Memory B cell (primary cell): ENCODE measurements around the gene CD80.

Source experiments
- ATAC-seq: fragments of 150-1000 bp; cut with Tn5 transposase; 2 replicates; pipeline ENCODE4 v1.10.0; 2021; ENCODE audit warnings: low read depth, mild to moderate bottlenecking, moderate library complexity
- DNase-seq, 2 donors: peaks; one replicate each; pipeline ENCODE4 v3.0.0; 2022; ENCODE audit warnings: low spot score in 2 of 2
- H3K27ac Mint-ChIP-seq: one replicate; pipeline ENCODE4 v1.8.0; 2022; ENCODE audit warnings: mild to moderate bottlenecking, moderate library complexity, mixed read lengths
- H3K27me3 Mint-ChIP-seq: one replicate; pipeline ENCODE4 v1.8.0; 2022; ENCODE audit warnings: mixed read lengths
- H3K36me3 Mint-ChIP-seq: one replicate; pipeline ENCODE4 v1.8.0; 2022; ENCODE audit warnings: mild to moderate bottlenecking, mixed read lengths
- H3K4me1 Mint-ChIP-seq: one replicate; pipeline ENCODE4 v1.8.0; 2022; ENCODE audit warnings: mixed read lengths
- H3K4me3 Mint-ChIP-seq: one replicate; pipeline ENCODE4 v1.8.0; 2022; ENCODE audit warnings: mild to moderate bottlenecking, moderate library complexity, mixed read lengths
- H3K9me3 Mint-ChIP-seq: one replicate; pipeline ENCODE4 v1.8.0; 2022; ENCODE audit warnings: mixed read lengths

CD80 gene

GRCh38 chr3:119592861-119593260 is 33.4 kb upstream of the CD80 start:
- DNase-seq (no peak), ATAC-seq (no peak)
- H3K27me3 Mint-ChIP-seq, result no peaks in the 10 kb centered on the region
- no peak overlapping the region for H3K27ac Mint-ChIP-seq
- no peak overlapping the region for H3K4me3 Mint-ChIP-seq
- H3K9me3 Mint-ChIP-seq, result no peaks in the 10 kb centered on the region
- peaks cover 10% of the 10 kb centered on the region for H3K36me3 Mint-ChIP-seq
- peaks cover 31% of the 10 kb centered on the region for H3K4me1 Mint-ChIP-seq

DNA sequence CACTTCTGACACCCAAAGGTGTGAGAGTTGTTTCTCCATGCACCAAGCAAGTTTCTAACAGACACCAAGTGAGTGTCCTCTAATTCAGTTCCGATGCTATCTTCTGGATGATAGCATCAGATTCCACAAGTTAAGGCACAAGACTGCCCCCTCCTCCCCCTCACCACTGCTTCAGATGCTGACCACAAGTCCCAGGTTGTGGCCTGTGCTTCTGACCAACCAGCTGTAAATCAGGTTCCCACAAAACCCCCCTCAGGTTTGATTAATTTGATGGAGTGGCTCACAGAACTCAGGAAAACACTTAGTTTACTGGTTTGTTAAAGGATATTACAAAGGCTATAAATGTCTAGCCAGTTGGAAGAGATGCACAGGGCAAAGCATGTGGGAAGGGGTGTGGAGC is 31.3 kb upstream of the CD80 start:
- no peak overlapping the region for H3K27ac Mint-ChIP-seq
- no peaks in the 10 kb centered on the region for H3K27me3 Mint-ChIP-seq
- no peaks in the 10 kb centered on the region for H3K9me3 Mint-ChIP-seq
- peaks cover 13% of the 10 kb centered on the region for H3K36me3 Mint-ChIP-seq
- H3K4me3 Mint-ChIP-seq, result no peak overlapping the region
- ATAC-seq (no peak), DNase-seq (no peak)
- H3K4me1 Mint-ChIP-seq, result peaks cover 28% of the 10 kb centered on the region

DNA sequence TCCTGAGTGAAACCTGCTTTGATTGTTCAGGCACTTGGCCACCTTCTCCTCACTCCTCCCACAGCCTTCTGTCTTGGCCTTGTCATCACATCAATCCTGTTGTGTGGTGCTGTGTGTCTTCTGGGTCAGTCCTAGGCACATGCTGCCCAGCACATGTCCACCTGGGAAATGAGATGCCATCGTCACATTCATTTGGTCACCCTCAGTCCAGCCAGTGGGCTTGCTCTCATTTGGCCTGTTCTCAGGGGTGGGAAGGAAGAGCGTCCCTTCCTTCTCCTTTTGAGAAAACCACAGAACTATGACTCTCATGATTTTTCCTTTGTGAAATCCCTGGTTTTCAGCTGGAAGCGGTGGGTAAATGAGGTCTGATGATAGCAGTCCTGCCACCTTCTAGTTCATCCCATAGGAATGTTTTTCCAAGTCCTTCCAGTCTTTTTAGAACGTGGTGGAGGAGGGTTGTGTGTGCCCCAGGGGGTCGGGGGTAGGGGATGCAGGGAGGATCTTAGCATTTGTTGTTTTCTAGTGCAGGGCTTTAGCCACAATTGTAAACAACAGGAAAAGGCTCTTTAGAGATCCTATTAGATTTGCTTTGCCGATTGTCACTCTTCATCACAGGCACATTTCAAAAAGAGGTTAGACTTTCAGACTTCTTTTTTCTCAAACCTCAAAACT is 29.8 kb upstream of the CD80 start:
- DNase-seq, result no peak
- Mint-ChIP-seq H3K4me3 (no peak overlapping the region), H3K27ac (peak overlapping the region; percentile 56)

GRCh38 chr3:119588112-119588511 is 28.7 kb upstream of the CD80 start:
- no peaks in the 10 kb centered on the region for H3K27me3 Mint-ChIP-seq
- H3K4me3 Mint-ChIP-seq, result peak overlapping the region; percentile 78
- ATAC-seq, result peak; percentile 77
- H3K9me3 Mint-ChIP-seq, result no peaks in the 10 kb centered on the region
- H3K27ac Mint-ChIP-seq, result peak overlapping the region; percentile 86
- peaks cover 15% of the 10 kb centered on the region for H3K36me3 Mint-ChIP-seq
- H3K4me1 Mint-ChIP-seq, result peaks cover 26% of the 10 kb centered on the region
- peak in 1 of 2 donors; percentile 16 for DNase-seq

More for the DNA sequence above, 29.8 kb upstream of the CD80 start:
- Mint-ChIP-seq H3K4me1 (peaks cover 26% of the 10 kb centered on the region), H3K9me3 (no peaks in the 10 kb centered on the region), H3K27me3 (no peaks in the 10 kb centered on the region), H3K36me3 (peaks cover 15% of the 10 kb centered on the region)
- ATAC-seq, result no peak

DNA sequence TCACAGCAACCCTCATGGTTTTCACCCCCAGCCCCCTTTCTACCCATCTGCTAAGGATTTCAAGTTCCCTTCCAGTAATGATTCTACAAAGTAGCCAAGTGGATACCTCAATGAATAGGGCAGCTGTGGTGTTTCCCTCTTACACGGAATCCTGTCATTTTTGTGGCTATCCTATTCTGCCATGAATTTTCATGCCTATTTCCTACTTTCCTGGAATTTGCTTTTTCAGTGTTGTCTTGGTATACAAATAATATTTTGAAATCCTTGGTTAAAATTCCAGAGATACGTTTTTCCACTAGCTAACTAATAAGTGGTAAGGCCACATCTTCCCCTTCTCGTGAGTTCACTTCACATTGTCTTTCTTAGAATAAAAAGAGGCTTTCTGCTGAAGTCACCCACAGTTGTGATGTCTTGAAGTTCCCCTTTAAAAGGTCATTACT is 27.3 kb upstream of the CD80 start:
- H3K27ac Mint-ChIP-seq, result peak overlapping the region; percentile 86
- no peaks in the 10 kb centered on the region for H3K27me3 Mint-ChIP-seq
- ATAC-seq (no peak), DNase-seq (no peak)
- H3K9me3 Mint-ChIP-seq, result no peaks in the 10 kb centered on the region
- peaks cover 19% of the 10 kb centered on the region for H3K36me3 Mint-ChIP-seq
- no peak overlapping the region for H3K4me3 Mint-ChIP-seq
- peaks cover 35% of the 10 kb centered on the region for H3K4me1 Mint-ChIP-seq

GRCh38 chr3:119585856-119586570 is 26.6 kb upstream of the CD80 start:
- Mint-ChIP-seq H3K27ac (peak overlapping the region; percentile 8), H3K9me3 (no peaks in the 10 kb centered on the region), H3K27me3 (no peaks in the 10 kb centered on the region), H3K4me3 (no peak overlapping the region), H3K36me3 (peaks cover 19% of the 10 kb centered on the region), H3K4me1 (peaks cover 39% of the 10 kb centered on the region)
- no peak for DNase-seq
- ATAC-seq, result no peak

GRCh38 chr3:119585208-119585607 is 25.8 kb upstream of the CD80 start:
- Mint-ChIP-seq H3K27ac (no peak overlapping the region), H3K9me3 (no peaks in the 10 kb centered on the region), H3K4me1 (peaks cover 43% of the 10 kb centered on the region), H3K36me3 (peaks cover 18% of the 10 kb centered on the region), H3K4me3 (no peak overlapping the region), H3K27me3 (no peaks in the 10 kb centered on the region)
- DNase-seq (no peak), ATAC-seq (no peak)

GRCh38 chr3:119582178-119582577 is 22.8 kb upstream of the CD80 start:
- ATAC-seq (peak; percentile 30), DNase-seq (no peak)
- Mint-ChIP-seq H3K27me3 (no peaks in the 10 kb centered on the region), H3K4me1 (peaks cover 20% of the 10 kb centered on the region), H3K27ac (peak overlapping the region; percentile 88), H3K9me3 (no peaks in the 10 kb centered on the region), H3K4me3 (no peak overlapping the region), H3K36me3 (peaks cover 9% of the 10 kb centered on the region)

GRCh38 chr3:119580067-119580760 is 20.8 kb upstream of the CD80 start:
- peak; percentile 71 for ATAC-seq
- H3K27ac Mint-ChIP-seq, result peak overlapping the region; percentile 99
- no peaks in the 10 kb centered on the region for H3K27me3 Mint-ChIP-seq
- H3K4me3 Mint-ChIP-seq, result peak overlapping the region; percentile 96
- H3K4me1 Mint-ChIP-seq, result peaks cover 18% of the 10 kb centered on the region
- DNase-seq, result peak; percentile 56 to 57
- H3K9me3 Mint-ChIP-seq, result no peaks in the 10 kb centered on the region
- H3K36me3 Mint-ChIP-seq, result peaks cover 7% of the 10 kb centered on the region

DNA sequence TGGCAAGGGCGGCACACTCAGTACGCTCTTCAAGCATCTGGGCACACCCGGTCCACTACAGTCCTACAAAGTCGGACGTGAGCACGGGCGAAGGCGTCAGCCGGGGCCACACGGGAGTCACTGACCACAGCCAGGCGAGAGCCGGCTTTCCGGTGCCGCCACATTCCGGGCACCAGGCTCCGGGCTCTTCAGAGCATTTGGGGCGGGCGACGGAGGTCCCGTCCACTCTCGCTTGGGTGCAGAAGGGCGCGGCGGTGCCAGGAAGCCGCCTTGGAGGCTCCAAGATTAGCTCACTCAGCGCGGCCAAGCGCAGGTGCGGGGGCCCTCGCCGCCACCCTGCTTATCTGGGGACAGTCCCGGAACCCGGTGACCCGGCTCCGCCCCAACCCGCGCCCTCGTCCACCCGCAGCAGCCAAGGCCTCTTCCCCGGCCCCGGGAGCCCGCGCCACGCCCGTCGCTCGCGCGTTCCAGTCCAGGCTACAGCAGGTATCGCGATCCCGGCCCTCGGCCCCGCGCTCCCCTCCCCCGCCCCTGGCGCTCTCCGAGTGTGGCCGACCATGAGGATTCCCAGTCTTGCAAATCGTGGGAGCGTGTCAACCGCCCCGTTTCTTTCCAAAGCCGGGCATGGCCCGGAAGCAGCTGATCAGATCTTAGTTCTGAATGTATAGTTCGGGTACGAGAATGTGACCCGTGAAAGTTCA is 20.1 kb upstream of the CD80 start, which contains the start of gene ADPRH:
TSS of gene ADPRH (plus strand) at position 127 of the 701 bp plus-strand sequence. CDS start 2,678 bp downstream, outside the sequence.
- no peaks in the 10 kb centered on the region for H3K9me3 Mint-ChIP-seq
- peaks cover 4% of the 10 kb centered on the region for H3K36me3 Mint-ChIP-seq
- H3K4me1 Mint-ChIP-seq, result peaks cover 18% of the 10 kb centered on the region
- ATAC-seq (peak; percentile 78), DNase-seq (peak; percentile 70 to 71)
- H3K27me3 Mint-ChIP-seq, result no peaks in the 10 kb centered on the region
- peak within 1 kb of the TSS; percentile 96 for H3K4me3 Mint-ChIP-seq
- peak within 1 kb of the TSS; percentile 99 for H3K27ac Mint-ChIP-seq

GRCh38 chr3:119575507-119575906 is 16.1 kb upstream of the CD80 start:
- ATAC-seq (no peak), DNase-seq (no peak)
- no peaks in the 10 kb centered on the region for H3K27me3 Mint-ChIP-seq
- H3K4me3 Mint-ChIP-seq, result no peak overlapping the region
- H3K27ac Mint-ChIP-seq, result no peak overlapping the region
- no peaks in the 10 kb centered on the region for H3K36me3 Mint-ChIP-seq
- no peaks in the 10 kb centered on the region for H3K9me3 Mint-ChIP-seq
- H3K4me1 Mint-ChIP-seq, result peaks cover 4% of the 10 kb centered on the region

GRCh38 chr3:119571688-119572087 is 12.3 kb upstream of the CD80 start:
- Mint-ChIP-seq H3K9me3 (no peaks in the 10 kb centered on the region), H3K4me3 (no peak overlapping the region), H3K27ac (no peak overlapping the region), H3K36me3 (no peaks in the 10 kb centered on the region), H3K27me3 (no peaks in the 10 kb centered on the region), H3K4me1 (no peaks in the 10 kb centered on the region)
- DNase-seq (no peak), ATAC-seq (no peak)

- no peak overlapping the region for H3K27ac Mint-ChIP-seq
- ATAC-seq, result no peak
- no peaks in the 10 kb centered on the region for H3K36me3 Mint-ChIP-seq
- no peaks in the 10 kb centered on the region for H3K9me3 Mint-ChIP-seq
- DNase-seq, result no peak
- H3K27me3 Mint-ChIP-seq, result no peaks in the 10 kb centered on the region
- no peaks in the 10 kb centered on the region for H3K4me1 Mint-ChIP-seq
- H3K4me3 Mint-ChIP-seq, result no peak overlapping the region
Measured at GRCh38 chr3:119571230-119571629, 11.8 kb upstream of the CD80 start.

DNA sequence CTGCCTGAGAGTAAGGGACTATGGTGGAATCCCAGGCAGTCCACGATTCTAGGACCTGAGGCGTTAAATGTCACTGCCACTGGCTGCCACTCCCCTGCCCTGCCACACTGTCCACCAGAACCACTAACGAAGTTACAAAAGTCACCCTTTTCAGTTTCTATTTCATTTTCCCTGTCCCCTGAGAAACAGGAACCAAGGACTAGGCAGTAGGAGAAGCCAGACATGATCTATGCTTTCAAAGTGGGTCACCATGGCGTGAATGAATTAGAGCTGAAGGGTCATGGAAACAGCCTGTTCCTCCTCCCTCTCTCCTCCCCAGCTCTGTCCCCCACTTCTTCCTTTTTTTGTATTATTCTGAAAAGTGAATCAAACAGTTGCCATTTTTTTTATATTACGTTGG is 10.8 kb upstream of the CD80 start:
- Mint-ChIP-seq H3K27me3 (no peaks in the 10 kb centered on the region), H3K27ac (no peak overlapping the region), H3K4me1 (no peaks in the 10 kb centered on the region), H3K9me3 (no peaks in the 10 kb centered on the region), H3K36me3 (no peaks in the 10 kb centered on the region), H3K4me3 (no peak overlapping the region)
- ATAC-seq (peak; percentile 35), DNase-seq (no peak)
